Muscle layer of colon (tissue), 2 donors: ENCODE results near the gene UBXN10.

Source experiments
- H3K27ac ChIP-seq: one replicate; pipeline ENCODE4 v1.7.0; 2013; ENCODE audit warnings: low read depth, mild to moderate bottlenecking, low read length, moderate library complexity
- H3K27me3 ChIP-seq, 2 donors: one replicate each; pipeline ENCODE4 v1.7.0; 2013; ENCODE audit warnings: low read length in 2 of 2, mild to moderate bottlenecking in 2 of 2; ENCODE audit not compliant: insufficient read depth in 2 of 2, control insufficient read depth in 1 of 2
- H3K36me3 ChIP-seq: one replicate; pipeline ENCODE4 v1.7.0; 2013; ENCODE audit warnings: mild to moderate bottlenecking, low read length; ENCODE audit not compliant: insufficient read depth
- H3K4me1 ChIP-seq: one replicate; pipeline ENCODE4 v1.7.0; 2013; ENCODE audit warnings: mild to moderate bottlenecking, low read length; ENCODE audit not compliant: insufficient read depth
- H3K4me3 ChIP-seq, 2 donors: one replicate each; pipeline ENCODE4 v1.7.0; 2013; ENCODE audit warnings: low read length in 2 of 2, low read depth in 1 of 2, mild to moderate bottlenecking in 1 of 2, moderate library complexity in 1 of 2
- H3K9ac ChIP-seq: one replicate; pipeline ENCODE4 v1.7.0; 2013; ENCODE audit warnings: low read length
- H3K9me3 ChIP-seq: one replicate; pipeline ENCODE4 v1.7.0; 2013; ENCODE audit warnings: mild to moderate bottlenecking, low read length
- donor health status: abdominal sarcoma.
- donor health status: Adenocarcinoma of cecum.

The UBXN10 gene

DNA sequence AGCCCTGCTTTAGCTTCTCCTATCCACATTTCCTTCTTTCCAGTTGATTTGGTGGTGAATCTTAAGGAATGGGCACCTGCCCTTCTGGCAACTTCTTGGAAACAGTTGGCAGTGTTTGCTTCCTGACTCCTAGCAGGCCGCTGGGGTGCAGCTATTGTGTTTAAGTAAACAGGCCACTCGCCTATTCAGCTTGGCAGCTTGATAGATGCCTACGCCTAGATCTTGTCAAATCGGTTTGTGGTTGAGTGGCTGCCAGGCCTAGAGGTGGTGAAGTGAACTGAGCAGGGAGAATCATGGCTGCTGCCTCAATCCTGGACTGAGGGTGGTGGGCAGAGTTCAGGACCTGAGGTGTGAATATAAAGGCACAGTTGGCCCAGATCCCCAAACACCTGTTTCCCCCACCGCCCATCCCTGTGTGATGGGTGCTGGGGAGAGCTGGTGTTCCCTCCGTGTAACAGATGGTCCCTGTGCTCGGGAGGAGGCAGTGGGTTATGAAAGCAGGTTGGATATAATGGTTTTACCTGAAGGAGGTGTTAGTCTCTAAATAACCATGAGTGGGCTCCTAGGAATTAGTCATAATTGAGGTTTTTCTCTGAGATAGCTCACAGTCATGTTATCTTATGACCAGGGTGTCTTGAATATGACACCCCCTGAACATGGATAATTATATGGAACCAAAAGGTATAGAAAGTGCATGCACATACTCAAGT, 1.4 kb downstream of the UBXN10 start:
- Histone ChIP-seq H3K36me3 (peaks cover 11% of the 10 kb centered on the region), H3K4me3 (peak overlapping the region; percentile 15 to 70), H3K4me1 (peaks cover 85% of the 10 kb centered on the region), H3K27ac (peak overlapping the region; percentile 92), H3K9ac (peak overlapping the region; percentile 70), H3K27me3 (no peaks in the 10 kb centered on the region), H3K9me3 (no peaks in the 10 kb centered on the region)

DNA sequence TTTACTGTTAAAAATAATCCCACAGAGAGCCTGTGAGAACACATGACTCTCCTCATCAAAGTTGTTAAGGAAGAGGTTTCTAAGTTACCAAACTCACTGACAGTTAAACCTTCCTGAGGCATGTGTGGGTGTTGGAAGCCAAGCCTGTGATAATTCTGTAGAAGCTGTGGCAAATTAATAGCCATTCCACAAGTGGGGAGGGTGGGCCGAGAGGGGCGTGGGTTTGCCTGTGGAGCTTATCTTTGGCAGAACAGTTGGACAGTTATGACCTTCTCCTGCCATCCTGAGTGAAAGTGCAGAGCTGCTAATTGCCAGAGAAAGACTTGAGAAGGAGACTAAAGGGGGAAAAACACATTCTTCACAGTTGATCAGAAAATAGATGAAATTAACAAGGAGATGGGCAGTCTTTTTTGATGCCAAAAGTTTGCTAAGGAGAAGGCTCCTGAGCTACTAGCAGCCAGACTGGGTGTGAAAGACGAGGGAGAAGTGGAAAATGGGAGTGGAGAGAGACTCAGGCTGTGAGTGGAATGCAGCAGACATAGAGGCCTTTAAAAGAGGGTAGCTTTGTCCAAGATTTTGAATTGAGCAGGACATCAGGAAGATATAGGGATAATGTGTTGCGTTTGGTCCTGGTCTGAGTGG, 2.0 kb downstream of the UBXN10 start:
- Histone ChIP-seq H3K27ac (peak overlapping the region; percentile 92), H3K9ac (peak overlapping the region; percentile 70), H3K36me3 (peaks cover 11% of the 10 kb centered on the region), H3K4me3 (peak overlapping the region in 1 of 2 donors; percentile 70), H3K27me3 (no peaks in the 10 kb centered on the region), H3K4me1 (peaks cover 84% of the 10 kb centered on the region), H3K9me3 (no peaks in the 10 kb centered on the region)

DNA sequence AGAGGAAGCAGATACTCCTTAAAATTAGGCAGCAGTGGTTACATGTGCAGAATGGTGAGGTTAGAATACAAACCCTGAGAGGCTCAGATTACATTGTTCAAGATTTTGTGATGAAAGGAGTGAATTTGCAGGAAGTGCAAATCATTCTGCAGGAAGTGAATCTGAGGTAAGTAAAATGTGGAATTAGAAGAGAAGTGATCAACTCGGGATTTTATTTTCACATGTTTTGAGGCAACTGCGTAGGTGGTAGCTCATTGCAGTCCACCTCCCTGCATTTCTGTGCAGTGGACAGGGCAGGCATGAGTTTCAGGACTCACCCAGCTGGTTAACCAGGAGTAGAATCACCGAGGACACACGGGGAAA, 2.5 kb downstream of the UBXN10 start:
- peak overlapping the region in 1 of 2 donors; percentile 2 for H3K4me3 ChIP-seq
- peaks cover 79% of the 10 kb centered on the region for H3K4me1 ChIP-seq
- H3K9ac ChIP-seq = peak overlapping the region; percentile 70
- no peaks in the 10 kb centered on the region for H3K27me3 ChIP-seq
- H3K27ac ChIP-seq = peak overlapping the region; percentile 92
- no peaks in the 10 kb centered on the region for H3K9me3 ChIP-seq
- peaks cover 11% of the 10 kb centered on the region for H3K36me3 ChIP-seq

DNA sequence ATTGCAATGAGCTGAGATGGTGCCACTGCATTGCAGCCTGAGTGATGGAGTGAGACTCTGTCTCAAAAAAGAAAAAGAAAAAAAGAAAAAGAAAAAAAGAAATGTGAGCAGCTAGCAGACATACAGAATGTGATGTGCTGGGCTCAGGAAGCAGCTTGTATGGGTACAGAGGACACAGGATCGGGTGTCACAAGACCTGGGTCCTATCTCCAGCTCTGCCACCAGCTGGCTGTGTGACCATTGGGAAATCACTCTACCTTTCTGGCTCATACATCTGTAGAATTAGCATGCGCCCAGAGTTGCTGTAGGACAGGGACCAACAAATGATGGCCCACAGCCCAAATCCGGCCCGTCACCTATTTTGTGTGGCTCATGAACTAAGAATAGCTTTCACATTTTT, 3.8 kb downstream of the UBXN10 start:
- H3K4me1 ChIP-seq = peaks cover 73% of the 10 kb centered on the region
- no peak overlapping the region for H3K27ac ChIP-seq
- H3K27me3 ChIP-seq = no peaks in the 10 kb centered on the region

DNA sequence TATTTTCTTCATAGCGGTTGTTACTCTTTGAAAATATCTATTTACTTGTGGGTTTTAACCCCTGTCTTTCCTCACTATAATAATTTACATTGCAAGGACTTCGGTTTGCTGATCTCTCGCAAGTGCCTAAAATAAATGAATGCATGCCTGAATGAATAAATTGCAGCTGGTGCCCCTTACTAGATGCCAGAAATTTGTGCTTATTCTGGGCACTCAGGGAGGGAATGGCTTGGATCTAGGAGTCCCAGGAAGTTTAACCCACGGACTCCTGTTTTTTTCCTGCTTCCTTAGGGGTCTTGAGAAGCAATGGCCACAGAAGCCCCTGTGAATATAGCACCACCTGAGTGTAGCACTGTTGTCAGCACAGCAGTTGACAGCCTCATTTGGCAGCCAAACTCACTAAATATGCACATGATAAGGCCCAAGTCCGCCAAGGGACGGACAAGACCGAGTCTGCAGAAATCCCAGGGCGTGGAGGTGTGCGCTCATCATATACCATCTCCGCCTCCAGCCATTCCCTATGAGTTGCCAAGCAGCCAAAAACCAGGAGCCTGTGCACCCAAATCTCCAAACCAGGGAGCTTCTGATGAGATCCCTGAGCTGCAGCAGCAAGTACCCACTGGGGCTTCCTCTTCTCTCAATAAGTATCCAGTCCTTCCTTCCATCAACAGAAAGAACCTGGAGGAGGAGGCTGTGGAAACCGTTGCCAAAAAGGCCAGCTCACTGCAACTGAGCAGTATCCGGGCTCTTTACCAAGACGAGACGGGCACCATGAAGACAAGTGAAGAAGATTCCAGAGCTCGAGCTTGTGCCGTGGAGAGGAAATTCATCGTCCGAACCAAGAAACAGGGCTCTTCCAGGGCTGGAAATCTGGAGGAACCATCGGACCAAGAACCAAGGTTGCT, 4.6 kb downstream of the UBXN10 start:
- Histone ChIP-seq H3K27ac (no peak overlapping the region), H3K4me3 (no peak overlapping the region), H3K9ac (no peak overlapping the region), H3K27me3 (no peaks in the 10 kb centered on the region), H3K36me3 (peaks cover 11% of the 10 kb centered on the region), H3K4me1 (peaks cover 73% of the 10 kb centered on the region), H3K9me3 (no peaks in the 10 kb centered on the region)

More for the DNA sequence above, 3.8 kb downstream of the UBXN10 start:
- no peak overlapping the region for H3K9ac ChIP-seq
- H3K36me3 ChIP-seq = peaks cover 11% of the 10 kb centered on the region
- no peak overlapping the region for H3K4me3 ChIP-seq
- no peaks in the 10 kb centered on the region for H3K9me3 ChIP-seq

DNA sequence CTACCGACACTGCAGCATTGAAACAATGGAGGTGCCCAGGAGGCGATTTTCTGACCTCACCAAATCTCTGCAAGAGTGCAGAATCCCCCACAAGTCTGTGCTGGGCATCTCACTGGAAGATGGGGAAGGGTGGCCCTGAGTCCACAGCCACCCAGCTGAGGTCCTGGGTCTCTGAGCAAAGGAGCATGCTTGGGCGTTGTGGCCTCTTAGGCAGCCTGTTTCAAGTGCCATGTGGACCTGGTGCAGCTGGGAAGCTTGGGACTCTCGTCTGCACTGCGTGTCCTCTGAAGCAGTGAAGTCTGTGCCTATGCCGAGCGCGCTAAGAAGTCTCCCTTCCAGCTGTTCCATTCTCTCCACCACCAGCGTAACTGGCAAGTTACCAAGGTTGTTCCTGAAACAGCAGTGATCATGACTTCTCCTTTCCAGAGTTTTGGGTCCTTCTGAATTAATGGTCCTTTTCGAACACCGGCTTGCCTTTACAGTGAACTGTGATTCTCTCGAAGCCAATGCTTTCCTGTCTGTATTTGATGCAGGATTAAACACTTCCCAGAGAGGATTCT, 5.5 kb downstream of the UBXN10 start:
- Histone ChIP-seq H3K27ac (no peak overlapping the region), H3K4me3 (no peak overlapping the region), H3K9ac (no peak overlapping the region), H3K36me3 (peaks cover 11% of the 10 kb centered on the region), H3K9me3 (no peaks in the 10 kb centered on the region), H3K27me3 (no peaks in the 10 kb centered on the region), H3K4me1 (peaks cover 74% of the 10 kb centered on the region)

DNA sequence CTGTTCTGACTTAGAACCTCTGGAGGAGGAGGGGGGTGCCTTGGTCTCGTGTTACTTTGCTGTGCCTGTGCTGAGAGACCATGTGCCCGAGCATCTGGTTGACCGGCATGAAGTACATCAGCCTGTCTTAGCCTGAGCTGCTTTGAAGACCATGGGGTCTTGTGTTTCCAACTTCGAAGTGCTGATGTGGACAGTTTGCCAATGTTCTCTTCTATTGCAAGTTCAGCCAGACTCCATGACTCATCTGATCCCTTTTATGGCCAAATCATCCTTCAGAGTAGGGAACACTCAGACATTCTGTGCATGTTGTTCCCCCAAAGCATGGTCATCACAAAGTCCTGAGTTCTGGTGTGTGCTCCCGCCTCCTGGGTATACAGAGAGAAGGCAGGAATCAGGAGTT, 6.5 kb downstream of the UBXN10 start:
- H3K27ac ChIP-seq = no peak overlapping the region

DNA sequence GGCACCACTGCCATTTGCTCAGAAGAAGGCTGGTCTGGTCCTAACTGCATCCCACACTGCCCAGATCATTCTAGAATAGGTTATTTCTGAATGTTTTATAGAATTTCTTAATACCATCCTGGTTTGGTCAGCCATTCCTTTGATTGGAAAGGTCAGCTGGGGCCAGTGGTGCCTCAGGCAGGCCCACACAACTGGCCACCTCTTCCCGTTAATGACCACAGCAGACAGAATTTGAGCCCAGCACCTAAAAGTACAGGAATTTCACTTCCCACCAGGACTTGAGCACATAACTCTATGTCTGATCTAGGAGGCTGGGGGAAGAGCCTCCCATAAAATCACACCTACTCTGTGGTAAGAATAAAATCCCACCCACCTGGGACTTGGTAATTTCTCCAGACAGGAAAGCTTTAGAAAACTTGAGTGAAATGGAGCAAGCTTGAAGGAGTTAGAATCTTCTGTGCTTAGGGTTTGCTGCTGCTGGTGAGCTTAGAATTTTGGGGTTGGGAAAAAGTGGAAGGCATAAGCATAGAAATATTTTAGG, 7.0 kb downstream of the UBXN10 start:
- Histone ChIP-seq H3K9me3 (no peaks in the 10 kb centered on the region), H3K27me3 (no peaks in the 10 kb centered on the region), H3K27ac (no peak overlapping the region), H3K9ac (no peak overlapping the region), H3K4me3 (no peak overlapping the region), H3K36me3 (peaks cover 11% of the 10 kb centered on the region), H3K4me1 (peaks cover 62% of the 10 kb centered on the region)

More for the DNA sequence above, 6.5 kb downstream of the UBXN10 start:
- peaks cover 11% of the 10 kb centered on the region for H3K36me3 ChIP-seq
- no peak overlapping the region for H3K4me3 ChIP-seq
- H3K4me1 ChIP-seq = peaks cover 68% of the 10 kb centered on the region
- no peaks in the 10 kb centered on the region for H3K27me3 ChIP-seq
- H3K9ac ChIP-seq = no peak overlapping the region
- no peaks in the 10 kb centered on the region for H3K9me3 ChIP-seq

DNA sequence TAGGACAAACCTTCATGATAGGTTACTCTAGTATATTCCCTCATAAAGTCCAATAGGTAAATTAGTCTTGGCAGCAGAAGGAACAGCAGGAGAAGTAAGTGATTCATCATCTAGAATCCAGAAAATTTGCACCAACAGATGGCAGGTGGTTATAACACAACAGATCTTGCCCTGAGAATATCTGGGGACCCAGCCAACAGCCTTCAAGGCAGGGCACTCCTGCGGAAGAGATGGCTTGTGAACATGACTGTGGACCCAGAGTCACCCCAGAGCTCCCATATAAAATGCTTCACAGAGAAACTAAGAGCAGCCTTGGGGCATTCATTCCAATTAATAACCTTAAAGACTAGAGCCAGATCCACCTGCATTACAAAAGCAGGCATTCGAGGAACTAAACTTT, 8.3 kb downstream of the UBXN10 start:
- H3K36me3 ChIP-seq = peaks cover 11% of the 10 kb centered on the region
- H3K27ac ChIP-seq = peak overlapping the region; percentile 59
- no peaks in the 10 kb centered on the region for H3K27me3 ChIP-seq
- no peak overlapping the region for H3K4me3 ChIP-seq
- no peaks in the 10 kb centered on the region for H3K9me3 ChIP-seq
- H3K9ac ChIP-seq = no peak overlapping the region
- peaks cover 49% of the 10 kb centered on the region for H3K4me1 ChIP-seq

DNA sequence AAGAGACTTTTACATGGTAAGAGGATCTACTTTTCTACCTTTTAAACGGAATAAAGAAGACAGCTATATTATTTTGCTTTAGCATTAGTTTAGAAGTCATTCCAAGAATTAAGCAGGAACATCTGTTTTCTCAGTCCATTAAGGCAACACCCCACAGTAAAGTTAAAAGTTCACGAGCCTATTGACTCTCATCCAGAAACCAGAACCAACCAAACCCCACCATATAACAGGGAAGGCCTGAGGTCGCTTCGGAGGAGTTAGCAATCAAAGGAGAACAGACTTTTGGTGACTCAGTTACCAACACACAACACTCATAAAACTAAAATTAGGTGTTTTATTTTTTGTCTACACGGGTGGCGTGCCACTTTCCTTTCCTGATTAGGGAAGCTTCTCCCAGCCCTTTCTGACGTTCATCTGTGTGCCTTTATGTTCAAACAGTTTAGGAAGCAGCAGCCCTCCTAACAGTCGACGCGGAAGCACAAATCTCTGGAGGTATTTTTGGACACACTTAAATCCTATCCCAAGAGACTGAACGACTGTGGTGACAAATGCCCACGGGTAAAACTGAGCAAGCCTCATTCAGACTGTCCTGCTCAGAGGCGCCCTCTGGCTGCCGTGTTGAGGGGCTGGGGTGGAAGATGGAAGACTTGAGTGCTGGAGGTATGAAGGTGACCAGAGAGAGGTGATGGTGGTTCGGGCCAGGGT, 9.0 kb downstream of the UBXN10 start:
- peaks cover 43% of the 10 kb centered on the region for H3K4me1 ChIP-seq
- no peaks in the 10 kb centered on the region for H3K9me3 ChIP-seq
- peak overlapping the region in 1 of 2 donors; percentile 19 for H3K4me3 ChIP-seq
- H3K9ac ChIP-seq = no peak overlapping the region
- H3K36me3 ChIP-seq = peaks cover 11% of the 10 kb centered on the region
- H3K27ac ChIP-seq = peak overlapping the region; percentile 30
- H3K27me3 ChIP-seq = no peaks in the 10 kb centered on the region
